Endodermal cell (in vitro differentiated cells): ENCODE results near the gene GALP. TPM values are rescaled to one million over a fixed set of nuclear protein-coding genes. Genes with fewer than 3 reads are reported as not detected.
"Not testable (repeated sequence)": the region's sequence is repeated elsewhere in the genome, so short reads cannot be mapped to it uniquely, and the experiment has no call there.

ENCODE experiments used
- DNase-seq: peaks from one replicate; pipeline ENCODE4 v3.0.0-alpha.2; 2017
- H3K27ac ChIP-seq: 2 replicates; pipeline ENCODE4 v1.5.1; 2013; ENCODE audit warnings: mild to moderate bottlenecking, low read depth, low read length, moderate library complexity
- H3K27me3 ChIP-seq: 2 replicates; pipeline ENCODE4 v1.6.1; 2013; ENCODE audit warnings: mild to moderate bottlenecking, low read length, moderate library complexity; ENCODE audit not compliant: insufficient read depth, control insufficient read depth, poor library complexity, severe bottlenecking
- H3K36me3 ChIP-seq: 2 replicates; pipeline ENCODE4 v1.7.0; 2013; ENCODE audit warnings: mild to moderate bottlenecking, low read length, moderate library complexity; ENCODE audit not compliant: control insufficient read depth, insufficient read depth
- H3K4me1 ChIP-seq: one replicate; pipeline ENCODE4 v1.7.0; 2013; ENCODE audit warnings: low read length; ENCODE audit not compliant: control insufficient read depth, insufficient read depth
- H3K4me3 ChIP-seq: 2 replicates; pipeline ENCODE4 v1.5.1; 2013; ENCODE audit warnings: mild to moderate bottlenecking, low read length, moderate library complexity
- H3K9ac ChIP-seq: 2 replicates; pipeline ENCODE4 v1.6.1; 2013; ENCODE audit warnings: mild to moderate bottlenecking, low read length, moderate library complexity; ENCODE audit not compliant: poor library complexity, severe bottlenecking; ENCODE audit errors: extremely low read depth
- H3K9me3 ChIP-seq: 2 replicates; pipeline ENCODE4 v1.6.1; 2013; ENCODE audit warnings: mild to moderate bottlenecking, low read length, moderate library complexity; ENCODE audit not compliant: control insufficient read depth
- H3K27ac Mint-ChIP-seq: 2 replicates; pipeline ENCODE4 v1.8.0; 2020; ENCODE audit warnings: mixed read lengths
- H3K27me3 Mint-ChIP-seq: 2 replicates; pipeline ENCODE4 v1.8.0; 2021; ENCODE audit warnings: mild to moderate bottlenecking, mixed read lengths; ENCODE audit not compliant: insufficient read depth
- H3K36me3 Mint-ChIP-seq: 2 replicates; pipeline ENCODE4 v1.8.0; 2020; ENCODE audit warnings: low read depth, mixed read lengths
- H3K4me1 Mint-ChIP-seq: 2 replicates; pipeline ENCODE4 v1.8.0; 2020; ENCODE audit warnings: mixed read lengths
- H3K4me3 Mint-ChIP-seq: 2 replicates; pipeline ENCODE4 v1.8.0; 2020; ENCODE audit warnings: mild to moderate bottlenecking, moderate library complexity, mixed read lengths
- H3K9me3 Mint-ChIP-seq: 2 replicates; pipeline ENCODE4 v1.8.0; 2020; ENCODE audit warnings: mild to moderate bottlenecking, mixed read lengths
- WGBS, 2 experiments: methylation state at CpG; one replicate each; pipeline versions ENCODE4 v1.1.5 to v1.1.7; 2013; ENCODE audit warnings: missing lambda C conversion rate in 2 of 2, mixed read lengths in 1 of 2; ENCODE audit not compliant: insufficient coverage in 1 of 2, insufficient read length in 1 of 2; 5-methylcytosine and 5-hydroxymethylcytosine counted together
- total RNA-seq, 2 donors: library from RNA; stranded (reverse); fragmentation: NEBNext Ultra II Directional in 1 of 2; extraction: Animal tissue kit (Norgen Biotek cat#: 25700) in 1 of 2; gene quantifications; 2 replicates in 1 of 2; 3 replicates in 1 of 2; pipeline ENCODE4 v1.2.1, GENCODE V29; 2021
- TF ChIP-seq, protein P1 (sequence below): fragments of 200-600 bp; sonication (generic); conservative IDR thresholded peaks from 2 replicates; pipeline ENCODE4 v1.5.0; 2021; ENCODE audit warnings: antibody characterized with exemption, mild to moderate bottlenecking

Gene GALP
- total RNA-seq, 2 donors from 2014 or later = 0.40 TPM; not detected in 1

DNA sequence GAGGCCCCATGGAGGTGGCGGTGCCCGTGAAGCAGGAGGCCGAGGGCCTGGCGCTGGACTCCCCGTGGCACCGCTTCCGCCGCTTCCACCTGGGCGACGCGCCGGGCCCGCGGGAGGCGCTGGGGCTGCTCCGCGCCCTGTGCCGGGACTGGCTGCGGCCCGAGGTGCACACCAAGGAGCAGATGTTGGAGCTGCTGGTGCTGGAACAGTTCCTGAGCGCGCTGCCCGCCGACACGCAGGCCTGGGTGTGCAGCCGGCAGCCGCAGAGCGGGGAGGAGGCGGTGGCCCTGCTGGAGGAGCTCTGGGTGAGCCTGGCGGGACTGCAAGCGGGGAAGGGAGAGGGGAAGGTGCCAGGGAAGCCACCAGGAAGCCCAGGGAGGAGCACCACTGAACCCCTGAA is 28.9 kb upstream of the GALP start:
- DNase-seq = no peak
- Histone ChIP-seq H3K27me3 (no peaks in the 10 kb centered on the region), H3K27ac (no peak overlapping the region), H3K9me3 (no peaks in the 10 kb centered on the region), H3K9ac (no peak overlapping the region), H3K4me1 (no peaks in the 10 kb centered on the region), H3K36me3 (peaks cover 11% of the 10 kb centered on the region), H3K4me3 (no peak overlapping the region)
- H3K27me3 Mint-ChIP-seq = no peaks in the 10 kb centered on the region
- H3K4me3 Mint-ChIP-seq = no peak overlapping the region
- peaks cover 4% of the 10 kb centered on the region for H3K4me1 Mint-ChIP-seq
- H3K9me3 Mint-ChIP-seq = no peaks in the 10 kb centered on the region
- TF ChIP-seq, protein P1, sequence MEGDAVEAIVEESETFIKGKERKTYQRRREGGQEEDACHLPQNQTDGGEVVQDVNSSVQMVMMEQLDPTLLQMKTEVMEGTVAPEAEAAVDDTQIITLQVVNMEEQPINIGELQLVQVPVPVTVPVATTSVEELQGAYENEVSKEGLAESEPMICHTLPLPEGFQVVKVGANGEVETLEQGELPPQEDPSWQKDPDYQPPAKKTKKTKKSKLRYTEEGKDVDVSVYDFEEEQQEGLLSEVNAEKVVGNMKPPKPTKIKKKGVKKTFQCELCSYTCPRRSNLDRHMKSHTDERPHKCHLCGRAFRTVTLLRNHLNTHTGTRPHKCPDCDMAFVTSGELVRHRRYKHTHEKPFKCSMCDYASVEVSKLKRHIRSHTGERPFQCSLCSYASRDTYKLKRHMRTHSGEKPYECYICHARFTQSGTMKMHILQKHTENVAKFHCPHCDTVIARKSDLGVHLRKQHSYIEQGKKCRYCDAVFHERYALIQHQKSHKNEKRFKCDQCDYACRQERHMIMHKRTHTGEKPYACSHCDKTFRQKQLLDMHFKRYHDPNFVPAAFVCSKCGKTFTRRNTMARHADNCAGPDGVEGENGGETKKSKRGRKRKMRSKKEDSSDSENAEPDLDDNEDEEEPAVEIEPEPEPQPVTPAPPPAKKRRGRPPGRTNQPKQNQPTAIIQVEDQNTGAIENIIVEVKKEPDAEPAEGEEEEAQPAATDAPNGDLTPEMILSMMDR = no peak
- 98 to 100% methylated on average over 1 to 31 of the region's 31 CpGs for WGBS, 2 experiments
- H3K27ac Mint-ChIP-seq = no peak overlapping the region
- peaks cover 29% of the 10 kb centered on the region for H3K36me3 Mint-ChIP-seq

- H3K9me3 ChIP-seq = no peaks in the 10 kb centered on the region
- TF ChIP-seq, protein P1 = no peak
- Mint-ChIP-seq H3K4me3 (no peak overlapping the region), H3K27ac (no peak overlapping the region), H3K36me3 (peaks cover 30% of the 10 kb centered on the region), H3K4me1 (peaks cover 2% of the 10 kb centered on the region), H3K27me3 (no peaks in the 10 kb centered on the region), H3K9me3 (no peaks in the 10 kb centered on the region)
- WGBS, 2 experiments = 94 to 95% methylated on average over 12 to 22 of the region's 22 CpGs
- H3K27ac ChIP-seq = no peak overlapping the region
- no peak for DNase-seq
- no peak overlapping the region for H3K4me3 ChIP-seq
- no peaks in the 10 kb centered on the region for H3K27me3 ChIP-seq
- no peaks in the 10 kb centered on the region for H3K4me1 ChIP-seq
- peaks cover 11% of the 10 kb centered on the region for H3K36me3 ChIP-seq
- H3K9ac ChIP-seq = no peak overlapping the region
Measured at GRCh38 chr19:56147307-56147706, 28.5 kb upstream of the GALP start.

- Histone ChIP-seq H3K9ac (no peak overlapping the region), H3K27ac (no peak overlapping the region), H3K27me3 (no peaks in the 10 kb centered on the region), H3K4me3 (no peak overlapping the region), H3K9me3 (no peaks in the 10 kb centered on the region), H3K36me3 (peaks cover 11% of the 10 kb centered on the region), H3K4me1 (no peaks in the 10 kb centered on the region)
- Mint-ChIP-seq H3K9me3 (no peaks in the 10 kb centered on the region), H3K36me3 (peaks cover 33% of the 10 kb centered on the region), H3K4me3 (no peak overlapping the region), H3K27me3 (no peaks in the 10 kb centered on the region), H3K27ac (no peak overlapping the region), H3K4me1 (peaks cover 10% of the 10 kb centered on the region)
- DNase-seq = no peak
- TF ChIP-seq, protein P1 = no peak
- 95 to 97% methylated on average over 10 to 15 of the region's 15 CpGs for WGBS, 2 experiments
Measured at GRCh38 chr19:56148096-56148495, 27.7 kb upstream of the GALP start.

- not testable (repeated sequence) for H3K27me3 Mint-ChIP-seq, H3K9ac ChIP-seq, H3K9me3 Mint-ChIP-seq, H3K27ac ChIP-seq, H3K27ac Mint-ChIP-seq, H3K4me3 Mint-ChIP-seq, H3K4me1 ChIP-seq, H3K4me3 ChIP-seq, H3K27me3 ChIP-seq, H3K9me3 ChIP-seq, DNase-seq
- Mint-ChIP-seq H3K36me3 (peaks cover 40% of the 10 kb centered on the region), H3K4me1 (peaks cover 17% of the 10 kb centered on the region)
- 94 to 100% methylated on average over 6 to 12 of the region's 12 CpGs for WGBS, 2 experiments
- H3K36me3 ChIP-seq = peaks cover 11% of the 10 kb centered on the region
Measured at GRCh38 chr19:56148955-56149655, 26.7 kb upstream of the GALP start.
